SK-N-SH treated with all-trans-retinoic acid at 6 μM for 48 hours (cell line): Measurements from ENCODE around the gene PERCC1.
A peak's percentile ranks its signal among the peaks of the same experiment; 100 is the strongest.

Experiments used
- ATAC-seq: fragments of 200-7000 bp; cut with Tn5 transposase; 3 replicates; pipeline ENCODE4 v1.9.1; 2020; ENCODE audit warnings: mild to moderate bottlenecking, moderate library complexity
- ARNTL ChIP-seq: fragments of 450-650 bp; formaldehyde crosslinking; IDR thresholded peaks from 2 replicates; pipeline ENCODE4 v1.5.0; 2020; ENCODE audit warnings: low read depth, mild to moderate bottlenecking, moderate library complexity, borderline replicate concordance
- BACH2 ChIP-seq: fragments of 250-450 bp; sonication (Bioruptor Pico); IDR thresholded peaks from 2 replicates; pipeline ENCODE4 v1.9.0; 2021; ENCODE audit warnings: mild to moderate bottlenecking, borderline replicate concordance
- CREB5 ChIP-seq: fragments of 250-450 bp; sonication (Bioruptor Pico); IDR thresholded peaks from 2 replicates; pipeline ENCODE4 v1.5.1; 2020; ENCODE audit warnings: low read depth, mild to moderate bottlenecking, moderate library complexity
- CSDC2 ChIP-seq: fragments of 250-450 bp; sonication (Bioruptor Pico); IDR thresholded peaks from 2 replicates; pipeline ENCODE4 v1.5.0; 2020; ENCODE audit warnings: mild to moderate bottlenecking, moderate library complexity
- ESRRG ChIP-seq: fragments of 250-450 bp; sonication (Bioruptor Pico); IDR thresholded peaks from 2 replicates; pipeline ENCODE4 v1.6.1; 2021; ENCODE audit warnings: mild to moderate bottlenecking
- GLIS3 ChIP-seq: fragments of 250-450 bp; sonication (Bioruptor Pico); IDR thresholded peaks from 2 replicates; pipeline ENCODE4 v1.5.0; 2020; ENCODE audit warnings: mild to moderate bottlenecking, moderate library complexity
- ISL1 ChIP-seq: fragments of 250-450 bp; sonication (Bioruptor Pico); IDR thresholded peaks from 2 replicates; pipeline ENCODE4 v2.1.2; 2022; ENCODE audit warnings: mild to moderate bottlenecking, moderate library complexity
- OSR1 ChIP-seq: fragments of 250-450 bp; sonication (Bioruptor Pico); IDR thresholded peaks from 2 replicates; pipeline ENCODE4 v1.8.0; 2022; ENCODE audit warnings: moderate library complexity, mild to moderate bottlenecking, inconsistent platforms
- POU6F1 ChIP-seq: fragments of 250-450 bp; sonication (Bioruptor Pico); IDR thresholded peaks from 2 replicates; pipeline ENCODE4 v1.8.0; 2021; ENCODE audit warnings: low read depth, mild to moderate bottlenecking, moderate library complexity, borderline replicate concordance
- PPARA ChIP-seq: fragments of 250-450 bp; sonication (Bioruptor Pico); IDR thresholded peaks from 2 replicates; pipeline ENCODE4 v1.5.0; 2020; ENCODE audit warnings: mild to moderate bottlenecking, borderline replicate concordance
- RARB ChIP-seq: fragments of 250-450 bp; sonication (Bioruptor Pico); IDR thresholded peaks from 2 replicates; pipeline ENCODE4 v1.8.0; 2021; ENCODE audit warnings: mild to moderate bottlenecking, moderate library complexity
- TOX ChIP-seq: fragments of 250-450 bp; sonication (Bioruptor Pico); IDR thresholded peaks from 2 replicates; pipeline ENCODE4 v1.8.0; 2021; ENCODE audit warnings: mild to moderate bottlenecking, moderate library complexity, borderline replicate concordance
- TSHZ2 ChIP-seq: fragments of 250-450 bp; sonication (Bioruptor Pico); IDR thresholded peaks from 2 replicates; pipeline ENCODE4 v1.5.0; 2020; ENCODE audit warnings: mild to moderate bottlenecking, moderate library complexity
- ZFP3 ChIP-seq: fragments of 250-450 bp; sonication (Bioruptor Pico); IDR thresholded peaks from 2 replicates; pipeline ENCODE4 v1.5.0; 2020; ENCODE audit warnings: mild to moderate bottlenecking, moderate library complexity
- ZFP30 ChIP-seq: fragments of 450-650 bp; formaldehyde crosslinking; IDR thresholded peaks from 2 replicates; pipeline ENCODE4 v1.5.0; 2022; ENCODE audit warnings: mild to moderate bottlenecking, moderate library complexity
- ZNF565 ChIP-seq: fragments of 450-650 bp; formaldehyde crosslinking; conservative IDR thresholded peaks from 2 replicates; pipeline ENCODE4 v1.5.0; 2020; ENCODE audit warnings: low read depth, mild to moderate bottlenecking, moderate library complexity
- ZNF70 ChIP-seq: fragments of 450-650 bp; formaldehyde crosslinking; IDR thresholded peaks from 2 replicates; pipeline ENCODE4 v1.5.0; 2020; ENCODE audit warnings: mild to moderate bottlenecking, moderate library complexity
- ZNF8 ChIP-seq: fragments of 450-650 bp; formaldehyde crosslinking; IDR thresholded peaks from 2 replicates; pipeline ENCODE4 v1.5.0; 2020; ENCODE audit warnings: mild to moderate bottlenecking, moderate library complexity
- TF ChIP-seq, protein P1 (sequence below): fragments of 250-450 bp; sonication (Bioruptor Pico); IDR thresholded peaks from 2 replicates; pipeline ENCODE4 v1.8.0; 2020; ENCODE audit warnings: mild to moderate bottlenecking, moderate library complexity, borderline replicate concordance

PERCC1 gene

GRCh38 chr16:1441391-1441829 is 10.5 kb downstream of the PERCC1 start:
- ATAC-seq = no peak
- no peak for TF ChIP-seq TSHZ2
- TF ChIP-seq OSR1 = no peak
- no peak for TF ChIP-seq ZNF8
- no peak for TF ChIP-seq CSDC2
- TF ChIP-seq ISL1 (CRISPR knock-in tag) = no peak
- TF ChIP-seq TOX (CRISPR knock-in tag) = no peak
- no peak for TF ChIP-seq PPARA (CRISPR knock-in tag)
- TF ChIP-seq ZFP30 = no peak
- TF ChIP-seq, protein P1, sequence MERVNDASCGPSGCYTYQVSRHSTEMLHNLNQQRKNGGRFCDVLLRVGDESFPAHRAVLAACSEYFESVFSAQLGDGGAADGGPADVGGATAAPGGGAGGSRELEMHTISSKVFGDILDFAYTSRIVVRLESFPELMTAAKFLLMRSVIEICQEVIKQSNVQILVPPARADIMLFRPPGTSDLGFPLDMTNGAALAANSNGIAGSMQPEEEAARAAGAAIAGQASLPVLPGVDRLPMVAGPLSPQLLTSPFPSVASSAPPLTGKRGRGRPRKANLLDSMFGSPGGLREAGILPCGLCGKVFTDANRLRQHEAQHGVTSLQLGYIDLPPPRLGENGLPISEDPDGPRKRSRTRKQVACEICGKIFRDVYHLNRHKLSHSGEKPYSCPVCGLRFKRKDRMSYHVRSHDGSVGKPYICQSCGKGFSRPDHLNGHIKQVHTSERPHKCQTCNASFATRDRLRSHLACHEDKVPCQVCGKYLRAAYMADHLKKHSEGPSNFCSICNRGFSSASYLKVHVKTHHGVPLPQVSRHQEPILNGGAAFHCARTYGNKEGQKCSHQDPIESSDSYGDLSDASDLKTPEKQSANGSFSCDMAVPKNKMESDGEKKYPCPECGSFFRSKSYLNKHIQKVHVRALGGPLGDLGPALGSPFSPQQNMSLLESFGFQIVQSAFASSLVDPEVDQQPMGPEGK (CRISPR knock-in tag) = no peak
- no peak for TF ChIP-seq GLIS3 (CRISPR knock-in tag)
- no peak for TF ChIP-seq ARNTL (CRISPR knock-in tag)
- TF ChIP-seq, all 23 proteins: peak for 0

- no peak for TF ChIP-seq ZFP3 (CRISPR knock-in tag)
- TF ChIP-seq ZNF565 = no peak
- TF ChIP-seq, protein P1 (CRISPR knock-in tag) = no peak
- no peak for TF ChIP-seq RARB
- no peak for TF ChIP-seq TOX (CRISPR knock-in tag)
- no peak for TF ChIP-seq ESRRG (CRISPR knock-in tag)
- no peak for TF ChIP-seq BACH2 (CRISPR knock-in tag)
- TF ChIP-seq ZFP30 = no peak
- TF ChIP-seq ISL1 (CRISPR knock-in tag) = no peak
- TF ChIP-seq OSR1 = no peak
- TF ChIP-seq PPARA (CRISPR knock-in tag) = no peak
- no peak for TF ChIP-seq ZNF70 (CRISPR knock-in tag)
- TF ChIP-seq, all 23 proteins: peak for 0
- no peak for ATAC-seq
Observed at GRCh38 chr16:1442697-1443096, 11.8 kb downstream of the PERCC1 start.

- peak; percentile 10; the same call in 2 of the 3 replicates for ATAC-seq
- TF ChIP-seq ZFP30 (no peak), CREB5 (CRISPR knock-in tag) (no peak), ZFP3 (CRISPR knock-in tag) (no peak), TSHZ2 (no peak), ISL1 (CRISPR knock-in tag) (no peak), RARB (no peak), POU6F1 (no peak), ESRRG (CRISPR knock-in tag) (no peak), ARNTL (CRISPR knock-in tag) (no peak), PPARA (CRISPR knock-in tag) (no peak)
Observed at GRCh38 chr16:1443403-1443973, 12.6 kb downstream of the PERCC1 start.
